IMR-90 (cell line): ENCODE data around the gene GPATCH2.

Experiments used
- CEBPB ChIP-seq: IDR thresholded peaks from 2 replicates; pipeline ENCODE4 v1.6.1; 2012; ENCODE audit warnings: low read depth, low read length, improper control_type of control experiment
- CHD1 ChIP-seq: IDR thresholded peaks from 2 replicates; pipeline ENCODE4 v1.6.1; 2012; ENCODE audit warnings: low read depth, low read length, improper control_type of control experiment
- ELK1 ChIP-seq: fragments of 150-350 bp; IDR thresholded peaks from 2 replicates; pipeline ENCODE4 v1.6.1; 2016; ENCODE audit warnings: low read depth, mild to moderate bottlenecking, low read length, moderate library complexity, borderline replicate concordance
- FOS ChIP-seq: fragments of 150-350 bp; IDR thresholded peaks from 2 replicates; pipeline ENCODE4 v1.6.1; 2016; ENCODE audit warnings: low read depth, low read length
- MAZ ChIP-seq: IDR thresholded peaks from 2 replicates; pipeline ENCODE4 v1.6.1; 2012; ENCODE audit warnings: low read depth, mild to moderate bottlenecking, low read length, improper control_type of control experiment, moderate library complexity, borderline replicate concordance
- POLR2A ChIP-seq: IDR thresholded peaks from 2 replicates; pipeline ENCODE4 v1.6.1; 2012; ENCODE audit warnings: mild to moderate bottlenecking, low read depth, low read length
- RAD21 ChIP-seq: IDR thresholded peaks from 2 replicates; pipeline ENCODE4 v1.6.1; 2012; ENCODE audit warnings: low read length, improper control_type of control experiment
- RCOR1 ChIP-seq: IDR thresholded peaks from 2 replicates; pipeline ENCODE4 v1.6.1; 2012; ENCODE audit warnings: mild to moderate bottlenecking, low read length, improper control_type of control experiment; ENCODE audit not compliant: insufficient replicate concordance
- RFX5 ChIP-seq: IDR thresholded peaks from 2 replicates; pipeline ENCODE4 v1.8.0; 2012; ENCODE audit warnings: low read depth, mild to moderate bottlenecking, low read length, moderate library complexity
- USF2 ChIP-seq: fragments of 150-350 bp; IDR thresholded peaks from 2 replicates; pipeline ENCODE4 v1.6.1; 2017; ENCODE audit warnings: mild to moderate bottlenecking, antibody characterized with exemption, low read length, low read depth
- TF ChIP-seq, protein P1 (sequence below): conservative IDR thresholded peaks from 2 replicates; pipeline ENCODE4 v1.5.1; 2012; ENCODE audit warnings: mild to moderate bottlenecking, low read depth, low read length, improper control_type of control experiment

DNA sequence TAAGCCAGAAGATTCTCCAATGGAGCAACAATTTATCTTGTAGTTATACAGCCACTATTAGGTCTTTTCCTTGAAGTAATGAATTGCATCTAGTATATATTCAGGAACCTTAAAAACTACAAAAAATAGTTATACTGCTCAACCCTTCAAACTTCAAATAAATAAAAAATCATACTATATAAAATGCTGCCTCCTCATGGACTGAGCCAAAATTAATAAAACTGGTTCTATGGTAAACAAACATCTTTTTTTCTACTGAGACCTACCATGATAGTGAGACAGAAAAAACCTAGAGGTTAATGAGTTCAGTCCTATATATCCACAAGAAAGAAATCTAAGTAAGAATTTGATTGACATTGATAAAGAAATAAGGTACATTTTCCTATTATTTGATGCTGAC is 67.7 kb downstream of the GPATCH2 start:
- TF ChIP-seq, protein P1, sequence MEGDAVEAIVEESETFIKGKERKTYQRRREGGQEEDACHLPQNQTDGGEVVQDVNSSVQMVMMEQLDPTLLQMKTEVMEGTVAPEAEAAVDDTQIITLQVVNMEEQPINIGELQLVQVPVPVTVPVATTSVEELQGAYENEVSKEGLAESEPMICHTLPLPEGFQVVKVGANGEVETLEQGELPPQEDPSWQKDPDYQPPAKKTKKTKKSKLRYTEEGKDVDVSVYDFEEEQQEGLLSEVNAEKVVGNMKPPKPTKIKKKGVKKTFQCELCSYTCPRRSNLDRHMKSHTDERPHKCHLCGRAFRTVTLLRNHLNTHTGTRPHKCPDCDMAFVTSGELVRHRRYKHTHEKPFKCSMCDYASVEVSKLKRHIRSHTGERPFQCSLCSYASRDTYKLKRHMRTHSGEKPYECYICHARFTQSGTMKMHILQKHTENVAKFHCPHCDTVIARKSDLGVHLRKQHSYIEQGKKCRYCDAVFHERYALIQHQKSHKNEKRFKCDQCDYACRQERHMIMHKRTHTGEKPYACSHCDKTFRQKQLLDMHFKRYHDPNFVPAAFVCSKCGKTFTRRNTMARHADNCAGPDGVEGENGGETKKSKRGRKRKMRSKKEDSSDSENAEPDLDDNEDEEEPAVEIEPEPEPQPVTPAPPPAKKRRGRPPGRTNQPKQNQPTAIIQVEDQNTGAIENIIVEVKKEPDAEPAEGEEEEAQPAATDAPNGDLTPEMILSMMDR, result no peak
- no peak for TF ChIP-seq FOS
- TF ChIP-seq RAD21, result no peak
- no peak for TF ChIP-seq USF2
- no peak for TF ChIP-seq MAZ
- no peak for TF ChIP-seq ELK1
- no peak for TF ChIP-seq POLR2A
- no peak for TF ChIP-seq CEBPB
- no peak for TF ChIP-seq RCOR1
- TF ChIP-seq CHD1, result no peak
- TF ChIP-seq RFX5, result no peak
